ENCODE measurements around the gene CYTH1.

The CYTH1 gene

DNA sequence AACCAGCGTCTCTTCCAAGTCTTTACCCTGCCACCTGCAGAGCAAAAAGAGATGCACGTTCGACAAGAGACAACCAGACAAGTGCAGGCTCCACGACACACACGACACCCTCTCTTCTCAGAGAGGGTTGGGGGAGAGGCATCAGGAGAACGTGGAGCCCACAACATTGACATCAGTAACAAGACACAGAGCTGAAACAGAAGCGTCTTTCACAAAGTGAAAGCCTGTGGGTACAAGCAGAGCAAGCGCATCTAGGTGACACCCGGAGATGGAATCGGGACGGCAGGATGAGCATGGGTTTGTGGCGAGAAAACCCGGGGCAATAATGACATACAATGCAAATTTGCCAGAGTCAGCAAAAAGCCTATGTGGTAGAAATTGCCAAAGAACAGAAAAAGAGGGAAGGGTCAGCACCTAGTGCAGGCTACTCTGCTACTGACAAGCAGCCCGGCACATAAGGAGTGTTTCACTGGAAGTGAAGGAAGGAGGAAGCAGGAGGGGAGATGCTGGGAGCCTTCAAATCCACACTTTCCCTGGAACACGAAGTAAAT lies 89.5 kb downstream of the CYTH1 start:
- no peak overlapping the region for H3K9ac ChIP-seq (ENCODE audit: low read length)
- no peak overlapping the region for H2AFZ ChIP-seq (ENCODE audit: low read length)
- H3K36me3 ChIP-seq (ENCODE audit: insufficient read depth, low read length), result no peaks in the 10 kb centered on the region
- TF ChIP-seq EZH2 (IDR thresholded peaks at IDR 0.05; ENCODE audit: borderline replicate concordance, low read length), result no peak
- TF ChIP-seq CTCF (IDR thresholded peaks at IDR 0.05; ENCODE audit: low read length), result no peak
- H3K27me3 ChIP-seq (ENCODE audit: insufficient read depth, low read length), result no peaks in the 10 kb centered on the region
- H3K9me2 ChIP-seq (ENCODE audit: low read depth, low read length), result no peaks in the 10 kb centered on the region
- H4K20me1 ChIP-seq (ENCODE audit: insufficient read depth, low read length), result no peaks in the 10 kb centered on the region
- no peaks in the 10 kb centered on the region for H3K79me2 ChIP-seq (ENCODE audit: insufficient read depth, low read length)
- H3K4me1 ChIP-seq (ENCODE audit: insufficient read depth, low read length, severe bottlenecking), result peaks cover 36% of the 10 kb centered on the region
- no peaks in the 10 kb centered on the region for H3F3A ChIP-seq (ENCODE audit: insufficient read depth, low read length)
- H3K27ac ChIP-seq (ENCODE audit: low read depth, low read length, poor library complexity, severe bottlenecking), result no peak overlapping the region
- no peak overlapping the region for H3K4me3 ChIP-seq (ENCODE audit: low read depth, low read length, poor library complexity, severe bottlenecking)
- no peak overlapping the region for H3K4me2 ChIP-seq (ENCODE audit: low read length)
- H3K9me3 ChIP-seq (ENCODE audit: low read length), result no peaks in the 10 kb centered on the region

DNA sequence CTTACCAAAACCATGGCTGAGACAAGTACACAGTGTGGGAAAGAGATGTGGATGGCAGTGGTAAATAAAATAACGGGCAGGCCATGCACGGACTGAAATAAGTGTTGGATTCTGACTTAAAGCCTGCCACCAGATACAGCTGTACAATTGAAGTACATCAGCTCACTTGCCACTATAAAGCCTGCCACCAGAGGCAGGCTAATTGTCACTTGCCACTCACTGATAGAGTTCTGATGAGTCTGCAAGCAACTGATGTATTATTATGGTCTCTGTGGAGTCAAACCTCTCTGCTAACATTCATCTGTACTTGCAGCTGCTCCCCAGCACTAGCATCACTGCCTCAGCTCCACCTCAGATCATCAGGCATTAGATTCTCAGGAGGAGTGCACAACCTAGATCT lies 93.0 kb downstream of the CYTH1 start:
- Histone ChIP-seq H3K27ac (ENCODE audit: low read depth, low read length, poor library complexity, severe bottlenecking) (no peak overlapping the region), H4K20me1 (ENCODE audit: insufficient read depth, low read length) (no peaks in the 10 kb centered on the region), H3K36me3 (ENCODE audit: insufficient read depth, low read length) (no peaks in the 10 kb centered on the region), H3K4me3 (ENCODE audit: low read depth, low read length, poor library complexity, severe bottlenecking) (no peak overlapping the region), H2AFZ (ENCODE audit: low read length) (no peak overlapping the region), H3K9ac (ENCODE audit: low read length) (no peak overlapping the region), H3K27me3 (ENCODE audit: insufficient read depth, low read length) (no peaks in the 10 kb centered on the region), H3K79me2 (ENCODE audit: insufficient read depth, low read length) (no peaks in the 10 kb centered on the region), H3K9me2 (ENCODE audit: low read depth, low read length) (no peaks in the 10 kb centered on the region), H3F3A (ENCODE audit: insufficient read depth, low read length) (no peaks in the 10 kb centered on the region), H3K9me3 (ENCODE audit: low read length) (no peaks in the 10 kb centered on the region), H3K4me1 (ENCODE audit: insufficient read depth, low read length, severe bottlenecking) (peaks cover 2% of the 10 kb centered on the region), H3K4me2 (ENCODE audit: low read length) (no peak overlapping the region)
- TF ChIP-seq EZH2 (IDR thresholded peaks at IDR 0.05; ENCODE audit: borderline replicate concordance, low read length) (no peak), CTCF (IDR thresholded peaks at IDR 0.05; ENCODE audit: low read length) (peak; percentile 29; the same call in 1 of the 2 replicates)

- Histone ChIP-seq H3K4me3 (ENCODE audit: low read depth, low read length, poor library complexity, severe bottlenecking) (no peak overlapping the region), H3K9ac (ENCODE audit: low read length) (no peak overlapping the region), H3K27ac (ENCODE audit: low read depth, low read length, poor library complexity, severe bottlenecking) (no peak overlapping the region), H3K9me2 (ENCODE audit: low read depth, low read length) (no peaks in the 10 kb centered on the region), H3K27me3 (ENCODE audit: insufficient read depth, low read length) (no peaks in the 10 kb centered on the region), H3K36me3 (ENCODE audit: insufficient read depth, low read length) (no peaks in the 10 kb centered on the region), H3K79me2 (ENCODE audit: insufficient read depth, low read length) (no peaks in the 10 kb centered on the region), H3K4me2 (ENCODE audit: low read length) (no peak overlapping the region), H3K9me3 (ENCODE audit: low read length) (no peaks in the 10 kb centered on the region), H3K4me1 (ENCODE audit: insufficient read depth, low read length, severe bottlenecking) (no peaks in the 10 kb centered on the region), H4K20me1 (ENCODE audit: insufficient read depth, low read length) (no peaks in the 10 kb centered on the region), H2AFZ (ENCODE audit: low read length) (no peak overlapping the region), H3F3A (ENCODE audit: insufficient read depth, low read length) (no peaks in the 10 kb centered on the region)
- TF ChIP-seq EZH2 (IDR thresholded peaks at IDR 0.05; ENCODE audit: borderline replicate concordance, low read length), result no peak
- TF ChIP-seq CTCF (IDR thresholded peaks at IDR 0.05; ENCODE audit: low read length), result no peak
These were observed 94.1 kb downstream of the CYTH1 start for GRCh38 chr17:78687944-78688343.
